Endothelial cell (in vitro differentiated cells): Measurements from ENCODE around the gene GANC. TPM values are rescaled to one million over a fixed set of nuclear protein-coding genes. Genes with fewer than 3 reads are reported as not detected.

ENCODE experiments used
- DNase-seq: peaks from one replicate; pipeline ENCODE4 v3.0.0; 2021; ENCODE audit warnings: low spot score
- H3K27ac Mint-ChIP-seq: one replicate; pipeline ENCODE4 v1.8.0; 2021; ENCODE audit warnings: mixed read lengths, inconsistent platforms; ENCODE audit not compliant: unreplicated experiment
- H3K27me3 Mint-ChIP-seq: one replicate; pipeline ENCODE4 v1.8.0; 2021; ENCODE audit warnings: mild to moderate bottlenecking, moderate library complexity, mixed read lengths, inconsistent platforms; ENCODE audit not compliant: unreplicated experiment
- H3K36me3 Mint-ChIP-seq: one replicate; pipeline ENCODE4 v1.8.0; 2021; ENCODE audit warnings: mild to moderate bottlenecking, low read depth, mixed read lengths, inconsistent platforms; ENCODE audit not compliant: unreplicated experiment
- H3K4me1 Mint-ChIP-seq: one replicate; pipeline ENCODE4 v1.8.0; 2021; ENCODE audit warnings: mild to moderate bottlenecking, mixed read lengths, inconsistent platforms; ENCODE audit not compliant: unreplicated experiment
- H3K4me3 Mint-ChIP-seq: one replicate; pipeline ENCODE4 v1.8.0; 2021; ENCODE audit warnings: mild to moderate bottlenecking, mixed read lengths, inconsistent platforms; ENCODE audit not compliant: unreplicated experiment
- H3K9me3 Mint-ChIP-seq: one replicate; pipeline ENCODE4 v1.8.0; 2021; ENCODE audit warnings: mixed read lengths, inconsistent platforms; ENCODE audit not compliant: unreplicated experiment
- CTCF ChIP-seq: fragments of 200-600 bp; sonication (generic); IDR thresholded peaks from one replicate; pipeline ENCODE4 v1.5.0; 2021; ENCODE audit warnings: antibody characterized with exemption; ENCODE audit not compliant: unreplicated experiment
- total RNA-seq: library from RNA; stranded (reverse); fragmentation: NEBNext Ultra II Directional; extraction: Animal tissue kit (Norgen Biotek cat#: 25700); gene quantifications from one replicate; pipeline ENCODE4 v1.2.1, GENCODE V29; 2021; ENCODE audit not compliant: unreplicated experiment

Gene GANC
- total RNA-seq, 1 donor from 2014 or later: 18.7 TPM

GRCh38 chr15:42402455-42403205 lies 129.6 kb downstream of the GANC start:
- Mint-ChIP-seq H3K4me1 (peaks cover 16% of the 10 kb centered on the region), H3K9me3 (no peaks in the 10 kb centered on the region), H3K27me3 (peaks cover 10% of the 10 kb centered on the region), H3K4me3 (no peak overlapping the region), H3K36me3 (peaks cover 5% of the 10 kb centered on the region), H3K27ac (peak overlapping the region; percentile 68)
- no peak for DNase-seq
- no peak for TF ChIP-seq CTCF

- H3K4me3 Mint-ChIP-seq: no peak overlapping the region
- H3K9me3 Mint-ChIP-seq: no peaks in the 10 kb centered on the region
- no peak overlapping the region for H3K27ac Mint-ChIP-seq
- H3K27me3 Mint-ChIP-seq: peaks cover 14% of the 10 kb centered on the region
- H3K4me1 Mint-ChIP-seq: peaks cover 20% of the 10 kb centered on the region
- H3K36me3 Mint-ChIP-seq: peaks cover 9% of the 10 kb centered on the region
- no peak for TF ChIP-seq CTCF
- DNase-seq: no peak
These were observed 130.4 kb downstream of the GANC start for GRCh38 chr15:42403389-42403788.

- Mint-ChIP-seq H3K4me1 (peaks cover 15% of the 10 kb centered on the region), H3K4me3 (no peak overlapping the region)
- TF ChIP-seq CTCF: no peak
These were observed 131.6 kb downstream of the GANC start for GRCh38 chr15:42404461-42405235.

GRCh38 chr15:42405863-42406482 lies 133.0 kb downstream of the GANC start:
- Mint-ChIP-seq H3K4me1 (peaks cover 12% of the 10 kb centered on the region), H3K4me3 (no peak overlapping the region), H3K9me3 (no peaks in the 10 kb centered on the region), H3K27ac (no peak overlapping the region), H3K36me3 (peaks cover 16% of the 10 kb centered on the region), H3K27me3 (peaks cover 13% of the 10 kb centered on the region)
- no peak for DNase-seq
- TF ChIP-seq CTCF: no peak

More at GRCh38 chr15:42404461-42405235, 131.6 kb downstream of the GANC start:
- Mint-ChIP-seq H3K27me3 (peaks cover 15% of the 10 kb centered on the region), H3K9me3 (no peaks in the 10 kb centered on the region), H3K27ac (no peak overlapping the region), H3K36me3 (peaks cover 9% of the 10 kb centered on the region)
- no peak for DNase-seq

Other genes starting within 250 kb of the GANC start
- not detected for gene PLA2G4D, start 178.6 kb upstream of the GANC start, total RNA-seq
- gene PLA2G4F, start 116.6 kb upstream of the GANC start, total RNA-seq: not detected
- gene VPS39, start 64.9 kb upstream of the GANC start, total RNA-seq: 66.2 TPM
- 29.1 TPM for gene TMEM87A, start 232 bp downstream of the GANC start, total RNA-seq
- gene CAPN3, start 86.3 kb downstream of the GANC start, total RNA-seq: 2.0 TPM
- 56.3 TPM for gene ZNF106, start 217.9 kb downstream of the GANC start, total RNA-seq
- gene SNAP23, start 222.4 kb downstream of the GANC start, total RNA-seq: 121 TPM